Measurements from ENCODE around the gene PUS1.

PUS1 gene

DNA sequence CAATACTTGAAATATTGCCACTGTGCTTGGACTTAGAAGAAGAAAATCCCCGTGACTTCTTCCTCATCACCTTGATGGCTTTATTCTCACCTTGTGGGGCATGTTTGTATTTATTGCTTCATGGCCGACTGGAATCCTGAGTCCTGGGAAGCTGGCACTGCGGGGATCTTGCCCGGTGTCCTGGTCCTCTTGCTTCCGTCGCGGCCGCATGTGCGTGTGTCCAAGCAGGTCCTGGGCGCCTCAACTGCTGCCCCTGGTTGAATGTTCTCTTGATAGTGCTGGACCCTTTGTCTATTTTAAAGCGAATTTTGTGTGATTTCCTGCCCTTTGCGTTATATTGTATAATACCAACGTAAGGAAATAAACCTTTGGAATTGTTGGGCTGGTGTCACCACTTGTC, 6.3 kb upstream of the PUS1 start:
- H3K4me3 ChIP-seq (ENCODE audit: low read depth, low read length), result no peak overlapping the region

DNA sequence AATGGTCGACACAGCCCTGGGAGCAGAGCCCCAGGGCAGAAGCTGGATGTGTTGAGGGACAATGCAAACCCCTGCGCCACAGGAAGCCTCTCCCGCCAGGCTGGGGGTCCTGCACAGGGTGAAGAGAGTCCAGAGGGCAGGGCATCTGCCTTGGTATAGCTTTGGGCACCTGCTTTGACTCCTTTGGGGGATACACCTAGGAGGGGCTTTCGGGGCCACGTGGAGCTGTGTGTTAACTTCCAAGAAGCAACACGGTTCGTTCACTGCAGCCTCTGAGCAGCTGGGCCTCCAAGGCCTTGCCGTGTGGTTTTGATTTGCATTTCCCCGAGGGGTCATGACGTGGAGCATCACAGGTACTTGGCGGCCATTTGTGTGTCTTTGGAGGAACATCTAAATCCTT, 5.8 kb upstream of the PUS1 start:
- Histone ChIP-seq H3K36me3 (ENCODE audit: control insufficient read depth in 2 of 2, insufficient read depth in 1 of 2, low read length in 2 of 2) (peaks cover 0 to 46% of the 10 kb centered on the region in 2 experiments; a peak in 2 of 3 replicates), H3K4me3 (ENCODE audit: low read depth, low read length) (no peak overlapping the region), H3K4me1 (ENCODE audit: control insufficient read depth, insufficient read depth, low read length) (no peaks in the 10 kb centered on the region), H3K27ac (ENCODE audit: extremely low read depth, low read depth, low read length) (no peak overlapping the region), H3K9me3 (ENCODE audit: control insufficient read depth, insufficient read depth, low read depth, low read length) (no peaks in the 10 kb centered on the region)
- ChIA-PET CTCF (interaction anchor here (0.9 kb wide), 1 partner anchor 10 kb away, joined by 3 read pairs; no protein-coding TSS in a partner anchor), POLR2A (no interaction called here)
- TF ChIP-seq, protein P1, sequence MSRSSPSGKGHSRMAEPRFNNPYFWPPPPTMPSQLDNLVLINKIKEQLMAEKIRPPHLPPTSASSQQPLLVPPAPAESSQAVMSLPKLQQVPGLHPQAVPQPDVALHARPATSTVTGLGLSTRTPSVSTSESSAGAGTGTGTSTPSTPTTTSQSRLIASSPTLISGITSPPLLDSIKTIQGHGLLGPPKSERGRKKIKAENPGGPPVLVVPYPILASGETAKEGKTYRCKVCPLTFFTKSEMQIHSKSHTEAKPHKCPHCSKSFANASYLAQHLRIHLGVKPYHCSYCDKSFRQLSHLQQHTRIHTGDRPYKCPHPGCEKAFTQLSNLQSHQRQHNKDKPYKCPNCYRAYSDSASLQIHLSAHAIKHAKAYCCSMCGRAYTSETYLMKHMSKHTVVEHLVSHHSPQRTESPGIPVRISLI (tag by site-specific recombination; IDR thresholded peaks at IDR 0.05), result no peak
- TF ChIP-seq, protein P2, sequence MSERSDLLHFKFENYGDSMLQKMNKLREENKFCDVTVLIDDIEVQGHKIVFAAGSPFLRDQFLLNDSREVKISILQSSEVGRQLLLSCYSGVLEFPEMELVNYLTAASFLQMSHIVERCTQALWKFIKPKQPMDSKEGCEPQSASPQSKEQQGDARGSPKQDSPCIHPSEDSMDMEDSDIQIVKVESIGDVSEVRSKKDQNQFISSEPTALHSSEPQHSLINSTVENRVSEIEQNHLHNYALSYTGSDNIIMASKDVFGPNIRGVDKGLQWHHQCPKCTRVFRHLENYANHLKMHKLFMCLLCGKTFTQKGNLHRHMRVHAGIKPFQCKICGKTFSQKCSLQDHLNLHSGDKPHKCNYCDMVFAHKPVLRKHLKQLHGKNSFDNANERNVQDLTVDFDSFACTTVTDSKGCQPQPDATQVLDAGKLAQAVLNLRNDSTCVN (tag by site-specific recombination; optimal IDR thresholded peaks at IDR 0.05), result no peak
- TF ChIP-seq ZNF555 (tag by site-specific recombination; conservative IDR thresholded peaks at IDR 0.05), result no peak
- TF ChIP-seq, protein P3, sequence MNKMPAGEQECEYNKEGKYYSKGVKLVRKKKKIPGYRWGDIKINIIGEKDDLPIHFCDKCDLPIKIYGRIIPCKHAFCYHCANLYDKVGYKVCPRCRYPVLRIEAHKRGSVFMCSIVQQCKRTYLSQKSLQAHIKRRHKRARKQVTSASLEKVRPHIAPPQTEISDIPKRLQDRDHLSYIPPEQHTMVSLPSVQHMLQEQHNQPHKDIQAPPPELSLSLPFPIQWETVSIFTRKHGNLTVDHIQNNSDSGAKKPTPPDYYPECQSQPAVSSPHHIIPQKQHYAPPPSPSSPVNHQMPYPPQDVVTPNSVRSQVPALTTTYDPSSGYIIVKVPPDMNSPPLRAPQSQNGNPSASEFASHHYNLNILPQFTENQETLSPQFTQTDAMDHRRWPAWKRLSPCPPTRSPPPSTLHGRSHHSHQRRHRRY (tag by site-specific recombination; IDR thresholded peaks at IDR 0.05), result no peak
- TF ChIP-seq ZBTB21 (tag by site-specific recombination; IDR thresholded peaks at IDR 0.05), result no peak
- no peak for TF ChIP-seq ZNF292 (tag by site-specific recombination; IDR thresholded peaks at IDR 0.05; ENCODE audit: borderline replicate concordance, low read depth)
- TF ChIP-seq KLF10 (tag by site-specific recombination; IDR thresholded peaks at IDR 0.05), result no peak
- no peak for TF ChIP-seq ZBTB1 (tag by site-specific recombination; IDR thresholded peaks at IDR 0.05)
- no peak for TF ChIP-seq ZNF10 (tag by site-specific recombination; IDR thresholded peaks at IDR 0.05)
- no peak for TF ChIP-seq ZNF777 (tag by site-specific recombination; IDR thresholded peaks at IDR 0.05; ENCODE audit: borderline replicate concordance)
- TF ChIP-seq, protein P4, sequence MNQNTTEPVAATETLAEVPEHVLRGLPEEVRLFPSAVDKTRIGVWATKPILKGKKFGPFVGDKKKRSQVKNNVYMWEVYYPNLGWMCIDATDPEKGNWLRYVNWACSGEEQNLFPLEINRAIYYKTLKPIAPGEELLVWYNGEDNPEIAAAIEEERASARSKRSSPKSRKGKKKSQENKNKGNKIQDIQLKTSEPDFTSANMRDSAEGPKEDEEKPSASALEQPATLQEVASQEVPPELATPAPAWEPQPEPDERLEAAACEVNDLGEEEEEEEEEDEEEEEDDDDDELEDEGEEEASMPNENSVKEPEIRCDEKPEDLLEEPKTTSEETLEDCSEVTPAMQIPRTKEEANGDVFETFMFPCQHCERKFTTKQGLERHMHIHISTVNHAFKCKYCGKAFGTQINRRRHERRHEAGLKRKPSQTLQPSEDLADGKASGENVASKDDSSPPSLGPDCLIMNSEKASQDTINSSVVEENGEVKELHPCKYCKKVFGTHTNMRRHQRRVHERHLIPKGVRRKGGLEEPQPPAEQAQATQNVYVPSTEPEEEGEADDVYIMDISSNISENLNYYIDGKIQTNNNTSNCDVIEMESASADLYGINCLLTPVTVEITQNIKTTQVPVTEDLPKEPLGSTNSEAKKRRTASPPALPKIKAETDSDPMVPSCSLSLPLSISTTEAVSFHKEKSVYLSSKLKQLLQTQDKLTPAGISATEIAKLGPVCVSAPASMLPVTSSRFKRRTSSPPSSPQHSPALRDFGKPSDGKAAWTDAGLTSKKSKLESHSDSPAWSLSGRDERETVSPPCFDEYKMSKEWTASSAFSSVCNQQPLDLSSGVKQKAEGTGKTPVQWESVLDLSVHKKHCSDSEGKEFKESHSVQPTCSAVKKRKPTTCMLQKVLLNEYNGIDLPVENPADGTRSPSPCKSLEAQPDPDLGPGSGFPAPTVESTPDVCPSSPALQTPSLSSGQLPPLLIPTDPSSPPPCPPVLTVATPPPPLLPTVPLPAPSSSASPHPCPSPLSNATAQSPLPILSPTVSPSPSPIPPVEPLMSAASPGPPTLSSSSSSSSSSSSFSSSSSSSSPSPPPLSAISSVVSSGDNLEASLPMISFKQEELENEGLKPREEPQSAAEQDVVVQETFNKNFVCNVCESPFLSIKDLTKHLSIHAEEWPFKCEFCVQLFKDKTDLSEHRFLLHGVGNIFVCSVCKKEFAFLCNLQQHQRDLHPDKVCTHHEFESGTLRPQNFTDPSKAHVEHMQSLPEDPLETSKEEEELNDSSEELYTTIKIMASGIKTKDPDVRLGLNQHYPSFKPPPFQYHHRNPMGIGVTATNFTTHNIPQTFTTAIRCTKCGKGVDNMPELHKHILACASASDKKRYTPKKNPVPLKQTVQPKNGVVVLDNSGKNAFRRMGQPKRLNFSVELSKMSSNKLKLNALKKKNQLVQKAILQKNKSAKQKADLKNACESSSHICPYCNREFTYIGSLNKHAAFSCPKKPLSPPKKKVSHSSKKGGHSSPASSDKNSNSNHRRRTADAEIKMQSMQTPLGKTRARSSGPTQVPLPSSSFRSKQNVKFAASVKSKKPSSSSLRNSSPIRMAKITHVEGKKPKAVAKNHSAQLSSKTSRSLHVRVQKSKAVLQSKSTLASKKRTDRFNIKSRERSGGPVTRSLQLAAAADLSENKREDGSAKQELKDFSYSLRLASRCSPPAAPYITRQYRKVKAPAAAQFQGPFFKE (tag by site-specific recombination; IDR thresholded peaks at IDR 0.05; ENCODE audit: borderline replicate concordance), result no peak
- TF ChIP-seq GLI2 (tag by site-specific recombination; IDR thresholded peaks at IDR 0.05; ENCODE audit: borderline replicate concordance, low read depth), result no peak
- TF ChIP-seq HOXD13 (CRISPR knock-in tag; IDR thresholded peaks at IDR 0.05; ENCODE audit: borderline replicate concordance), result no peak
- no peak for TF ChIP-seq ZNF514 (tag by site-specific recombination; IDR thresholded peaks at IDR 0.05)
- TF ChIP-seq ZNF76 (tag by site-specific recombination; IDR thresholded peaks at IDR 0.05; ENCODE audit: borderline replicate concordance, low read depth), result no peak
- no peak for TF ChIP-seq ZNF2 (tag by site-specific recombination; IDR thresholded peaks at IDR 0.05)

More for the DNA sequence above, 6.3 kb upstream of the PUS1 start:
- H3K9me3 ChIP-seq (ENCODE audit: control insufficient read depth, insufficient read depth, low read depth, low read length), result no peaks in the 10 kb centered on the region
- no peak overlapping the region for H3K27ac ChIP-seq (ENCODE audit: extremely low read depth, low read depth, low read length)
- no peaks in the 10 kb centered on the region for H3K4me1 ChIP-seq (ENCODE audit: control insufficient read depth, insufficient read depth, low read length)
- peaks cover 0 to 50% of the 10 kb centered on the region in 2 experiments; a peak in 2 of 3 replicates for H3K36me3 ChIP-seq (ENCODE audit: control insufficient read depth in 2 of 2, insufficient read depth in 1 of 2, low read length in 2 of 2)
- TF ChIP-seq ZNF223 (tag by site-specific recombination; IDR thresholded peaks at IDR 0.05) (no peak), ZNF548 (tag by site-specific recombination; IDR thresholded peaks at IDR 0.05) (no peak), ZNF394 (tag by site-specific recombination; IDR thresholded peaks at IDR 0.05; ENCODE audit: borderline replicate concordance) (no peak), KLF9 (tag by site-specific recombination; IDR thresholded peaks at IDR 0.05; ENCODE audit: low read depth) (no peak), ZNF571 (tag by site-specific recombination; IDR thresholded peaks at IDR 0.05) (no peak), KLF7 (tag by site-specific recombination; IDR thresholded peaks at IDR 0.05; ENCODE audit: borderline replicate concordance) (no peak), ZBTB17 (tag by site-specific recombination; IDR thresholded peaks at IDR 0.05) (no peak), ZNF23 (tag by site-specific recombination; IDR thresholded peaks at IDR 0.05; ENCODE audit: borderline replicate concordance) (no peak), ZNF391 (tag by site-specific recombination; IDR thresholded peaks at IDR 0.05; ENCODE audit: borderline replicate concordance, low read depth) (no peak), HOXD13 (CRISPR knock-in tag; IDR thresholded peaks at IDR 0.05; ENCODE audit: borderline replicate concordance) (no peak), ZNF792 (tag by site-specific recombination; IDR thresholded peaks at IDR 0.05) (no peak), ZBTB20 (tag by site-specific recombination; IDR thresholded peaks at IDR 0.05) (no peak), ZNF658 (tag by site-specific recombination; IDR thresholded peaks at IDR 0.05) (no peak), WT1 (tag by site-specific recombination; IDR thresholded peaks at IDR 0.05) (no peak), ZNF707 (tag by site-specific recombination; IDR thresholded peaks at IDR 0.05) (no peak), ZNF416 (tag by site-specific recombination; IDR thresholded peaks at IDR 0.05) (no peak), SCRT2 (tag by site-specific recombination; IDR thresholded peaks at IDR 0.05) (no peak), ZNF76 (tag by site-specific recombination; IDR thresholded peaks at IDR 0.05; ENCODE audit: borderline replicate concordance, low read depth) (no peak), ZNF174 (tag by site-specific recombination; IDR thresholded peaks at IDR 0.05) (no peak)
- ChIA-PET POLR2A (no interaction called here), CTCF (no interaction called here)

All from HEK293 (cell line).